Measurements from ENCODE around the gene MLKL. TPM values are rescaled to one million over a fixed set of nuclear protein-coding genes. Genes with fewer than 3 reads are reported as not detected.

MLKL gene
- total RNA-seq, 1 donor from 2014 or later, result 6.8 TPM

- ATAC-seq (ENCODE audit: low read depth) (no peak), DNase-seq (no peak)
- H3K27me3 Mint-ChIP-seq, result no peaks in the 10 kb centered on the region
- peaks cover 3% of the 10 kb centered on the region for H3K36me3 Mint-ChIP-seq (ENCODE audit: low read depth)
- H3K4me1 Mint-ChIP-seq, result no peaks in the 10 kb centered on the region
- H3K9me3 Mint-ChIP-seq, result no peaks in the 10 kb centered on the region
- H3K27ac Mint-ChIP-seq, result no peak overlapping the region
- no peak for TF ChIP-seq CTCF (IDR thresholded peaks at IDR 0.05)
- intact Hi-C loops (cut with micrococcal nuclease), result no loop called here
- ChIA-PET CTCF (no interaction called here), POLR2A (no interaction called here)
- H3K4me3 Mint-ChIP-seq, result no peak overlapping the region
Measured at GRCh38 chr16:74737521-74737920, 36.9 kb upstream of the MLKL start.

GRCh38 chr16:74736531-74737157, 36.0 kb upstream of the MLKL start:
- ChIA-PET CTCF (no interaction called here), POLR2A (no interaction called here)
- Mint-ChIP-seq H3K4me3 (no peak overlapping the region), H3K9me3 (no peaks in the 10 kb centered on the region), H3K27ac (no peak overlapping the region), H3K36me3 (ENCODE audit: low read depth) (peaks cover 3% of the 10 kb centered on the region), H3K4me1 (no peaks in the 10 kb centered on the region), H3K27me3 (no peaks in the 10 kb centered on the region)
- DNase-seq (no peak), ATAC-seq (ENCODE audit: low read depth) (no peak)
- TF ChIP-seq CTCF (IDR thresholded peaks at IDR 0.05), result no peak
- intact Hi-C loops (cut with micrococcal nuclease), result no loop called here

DNA sequence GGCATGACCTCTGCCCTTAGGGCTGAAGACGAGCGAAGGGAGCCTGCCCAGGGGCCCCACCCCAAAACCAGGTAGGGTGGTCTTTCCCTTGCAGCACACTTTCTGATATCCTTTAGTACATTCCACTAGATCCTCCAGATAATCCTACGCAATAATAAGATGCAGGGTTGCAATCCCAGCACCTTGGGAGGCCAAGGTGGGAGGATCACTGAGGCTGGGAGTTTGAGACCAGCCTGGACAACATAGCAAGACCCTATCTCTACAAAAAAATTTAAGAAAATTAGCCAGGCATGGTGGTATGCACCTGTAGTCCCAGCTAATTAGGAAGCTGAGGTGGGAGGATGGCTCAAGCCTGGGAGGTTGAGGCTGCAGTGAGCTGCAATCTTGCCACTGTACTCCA, 34.9 kb upstream of the MLKL start:
- H3K27ac Mint-ChIP-seq, result no peak overlapping the region
- H3K4me3 Mint-ChIP-seq, result no peak overlapping the region
- TF ChIP-seq CTCF (IDR thresholded peaks at IDR 0.05), result no peak
- intact Hi-C loops (cut with micrococcal nuclease), result no loop called here
- ATAC-seq (ENCODE audit: low read depth) (no peak), DNase-seq (no peak)
- H3K27me3 Mint-ChIP-seq, result no peaks in the 10 kb centered on the region
- no peaks in the 10 kb centered on the region for H3K9me3 Mint-ChIP-seq
- POLR2A ChIA-PET, result no interaction called here
- H3K36me3 Mint-ChIP-seq (ENCODE audit: low read depth), result peaks cover 3% of the 10 kb centered on the region
- no peaks in the 10 kb centered on the region for H3K4me1 Mint-ChIP-seq
- CTCF ChIA-PET, result no interaction called here

- DNase-seq (no peak), ATAC-seq (ENCODE audit: low read depth) (no peak)
- H3K4me3 Mint-ChIP-seq, result no peak overlapping the region
- H3K9me3 Mint-ChIP-seq, result no peaks in the 10 kb centered on the region
- POLR2A ChIA-PET, result no interaction called here
- no peaks in the 10 kb centered on the region for H3K4me1 Mint-ChIP-seq
- peaks cover 3% of the 10 kb centered on the region for H3K36me3 Mint-ChIP-seq (ENCODE audit: low read depth)
- TF ChIP-seq CTCF (IDR thresholded peaks at IDR 0.05), result no peak
- no peak overlapping the region for H3K27ac Mint-ChIP-seq
- no peaks in the 10 kb centered on the region for H3K27me3 Mint-ChIP-seq
- intact Hi-C loops (cut with micrococcal nuclease), result no loop called here
- CTCF ChIA-PET, result no interaction called here
Measured at GRCh38 chr16:74735162-74735452, 34.4 kb upstream of the MLKL start.

DNA sequence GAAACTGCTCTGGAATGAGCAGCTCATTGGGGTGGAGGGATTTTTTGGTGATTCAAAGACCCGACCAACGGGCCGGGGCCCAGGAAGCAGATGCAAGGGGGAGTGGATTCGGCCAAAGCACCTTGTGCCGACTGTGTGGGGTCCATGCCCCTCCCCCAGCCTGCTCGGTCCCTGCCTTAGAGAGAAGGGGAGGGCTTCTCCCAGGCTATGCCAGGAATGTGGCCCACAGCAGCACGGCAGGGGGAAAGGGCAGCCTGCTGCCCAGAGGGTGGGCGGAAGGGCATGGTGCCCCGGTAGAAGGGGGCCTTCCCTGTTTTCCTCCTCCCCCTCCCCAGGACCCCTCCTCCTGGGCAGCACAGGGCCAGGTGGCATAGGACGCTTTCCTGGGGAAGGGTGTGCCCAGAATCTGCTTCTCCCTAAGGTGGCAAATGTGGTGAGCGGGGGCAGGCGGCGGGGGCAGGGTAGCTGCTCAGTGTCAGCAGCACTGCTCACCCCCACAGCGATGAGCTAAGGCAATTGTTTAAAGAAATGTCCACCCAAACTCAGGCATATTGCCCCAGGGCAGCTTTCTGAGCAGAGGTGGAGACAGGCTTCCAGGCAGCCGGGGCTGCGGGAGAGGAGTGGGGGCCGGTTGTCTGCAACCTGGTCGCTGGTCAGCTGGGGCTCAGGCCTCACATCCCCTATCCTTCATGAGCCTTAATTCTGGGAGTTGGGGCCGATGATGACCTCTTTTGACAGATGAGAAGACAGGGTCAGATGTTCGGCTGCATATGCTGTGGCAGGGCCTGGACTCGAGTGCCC, 33.9 kb upstream of the MLKL start:
- ATAC-seq (ENCODE audit: low read depth), result no peak
- Mint-ChIP-seq H3K4me1 (no peaks in the 10 kb centered on the region), H3K9me3 (no peaks in the 10 kb centered on the region), H3K27ac (no peak overlapping the region), H3K27me3 (no peaks in the 10 kb centered on the region), H3K36me3 (ENCODE audit: low read depth) (no peaks in the 10 kb centered on the region), H3K4me3 (no peak overlapping the region)
- intact Hi-C loops (cut with micrococcal nuclease), result no loop called here
- CTCF ChIA-PET, result no interaction called here
- no peak for TF ChIP-seq CTCF (IDR thresholded peaks at IDR 0.05)
- POLR2A ChIA-PET, result no interaction called here
- DNase-seq, result no peak
